Smooth muscle cell (in vitro differentiated cells): Measurements from ENCODE around the gene WDR90. TPM values are rescaled to one million over a fixed set of nuclear protein-coding genes. Genes with fewer than 3 reads are reported as not detected.

ENCODE experiments used
- DNase-seq: peaks from one replicate; lab custom pipeline; 2025; ENCODE audit not compliant: unreplicated experiment; lab: John Stamatoyannopoulos, UW
- H2AFZ ChIP-seq: fragments of 200-600 bp; sonication (generic); 2 replicates; pipeline ENCODE4 v1.6.0; 2016; ENCODE audit warnings: antibody characterized with exemption, low read depth, mild to moderate bottlenecking
- H3F3A ChIP-seq: fragments of 200-600 bp; sonication (generic); 2 replicates; pipeline ENCODE4 v1.6.0; 2017; ENCODE audit warnings: antibody characterized with exemption, low read depth
- H3K27ac ChIP-seq: fragments of 200-600 bp; sonication (generic); 2 replicates; pipeline ENCODE4 v1.5.1; 2016; ENCODE audit warnings: low read depth, mild to moderate bottlenecking
- H3K27me3 ChIP-seq: fragments of 200-600 bp; sonication (generic); 2 replicates; pipeline ENCODE4 v1.6.1; 2016; ENCODE audit warnings: low read depth, mild to moderate bottlenecking
- H3K36me3 ChIP-seq: fragments of 200-600 bp; sonication (generic); 2 replicates; pipeline ENCODE4 v1.5.1; 2016; ENCODE audit warnings: low read depth
- H3K4me1 ChIP-seq: fragments of 200-600 bp; sonication (generic); 2 replicates; pipeline ENCODE4 v1.5.1; 2016; ENCODE audit warnings: low read depth
- H3K4me2 ChIP-seq: fragments of 200-600 bp; sonication (generic); 2 replicates; pipeline ENCODE4 v1.6.0; 2016; ENCODE audit warnings: mild to moderate bottlenecking
- H3K4me3 ChIP-seq: fragments of 200-600 bp; sonication (generic); 2 replicates; pipeline ENCODE4 v1.5.1; 2016; ENCODE audit warnings: mild to moderate bottlenecking
- H3K79me2 ChIP-seq: fragments of 200-600 bp; sonication (generic); 2 replicates; pipeline ENCODE4 v1.6.0; 2016; ENCODE audit warnings: low read depth, mild to moderate bottlenecking
- H3K9ac ChIP-seq: fragments of 200-600 bp; sonication (generic); 2 replicates; pipeline ENCODE4 v1.6.0; 2016; ENCODE audit warnings: low read depth
- H3K9me3 ChIP-seq: fragments of 200-600 bp; sonication (generic); replicated peaks from 2 replicates; pipeline ENCODE4 v1.5.1; 2016; ENCODE audit warnings: low read depth
- H4K20me1 ChIP-seq: fragments of 200-600 bp; sonication (generic); 2 replicates; pipeline ENCODE4 v1.6.0; 2016; ENCODE audit warnings: low read depth
- CTCF ChIP-seq: fragments of 200-600 bp; sonication (generic); IDR thresholded peaks from 2 replicates; pipeline ENCODE4 v1.5.1; 2017; ENCODE audit warnings: borderline replicate concordance, mild to moderate bottlenecking, antibody characterized with exemption; ENCODE audit not compliant: insufficient read depth, poor library complexity, severe bottlenecking
- WGBS: methylation state at CpG from one replicate; pipeline ENCODE4 v1.1.7; 2016; ENCODE audit warnings: low lambda C conversion rate; 5-methylcytosine and 5-hydroxymethylcytosine counted together
- polyA plus RNA-seq: library from polyadenylated mRNA; unstranded; fragments of >200 nt; fragmentation: Nextera tagmentation; extraction: Ambion mirVana; gene quantifications from 2 replicates; pipeline ENCODE4 v1.2.1, GENCODE V29; 2016
- total RNA-seq: library from RNA; depleted of rRNA; stranded (reverse); fragments of >200 nt; gene quantifications from 2 replicates; pipeline ENCODE4 v1.2.3, GENCODE V29; 2014

WDR90 gene
- total and polyA plus RNA-seq, 2 experiments from 2014 or later, result 8.4 to 10.4 TPM

DNA sequence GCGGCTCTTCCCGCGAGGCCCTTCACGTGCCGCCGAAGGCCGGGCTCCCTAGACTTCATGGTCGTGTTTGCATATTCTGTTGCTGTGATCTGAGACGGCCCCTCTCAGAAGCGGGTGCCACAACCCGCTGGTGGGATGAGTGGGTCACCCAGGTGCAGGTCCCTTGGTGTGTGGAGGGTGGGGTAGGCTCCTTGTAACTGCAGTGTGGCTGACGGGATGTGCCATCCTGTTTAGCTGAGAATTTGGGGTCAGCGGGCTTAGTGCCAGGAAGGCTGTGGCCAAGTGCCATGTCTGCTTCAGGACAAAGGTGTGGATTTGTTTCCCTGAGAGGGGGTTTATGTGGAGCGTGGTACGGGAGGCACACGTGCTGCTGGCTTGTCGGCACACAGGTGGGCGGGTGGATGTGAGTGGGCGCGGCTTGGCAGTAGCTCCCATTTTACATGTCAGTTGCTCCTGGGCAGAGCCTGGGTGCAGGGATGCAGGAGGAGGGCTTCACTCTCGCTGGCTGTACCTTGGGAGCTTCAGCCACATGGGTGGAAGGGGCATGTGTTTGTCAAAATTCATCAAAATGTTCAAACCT, 27.5 kb upstream of the WDR90 start:
- Histone ChIP-seq H3K4me3 (no peak overlapping the region), H2AFZ (no peak overlapping the region), H3K36me3 (no peaks in the 10 kb centered on the region), H3K79me2 (no peaks in the 10 kb centered on the region), H4K20me1 (peaks cover 44% of the 10 kb centered on the region), H3F3A (no peaks in the 10 kb centered on the region), H3K27ac (peak overlapping the region; percentile 94), H3K4me2 (peak overlapping the region; percentile 60), H3K9me3 (no peaks in the 10 kb centered on the region), H3K27me3 (no peaks in the 10 kb centered on the region), H3K9ac (no peak overlapping the region), H3K4me1 (peaks cover 6% of the 10 kb centered on the region)
- DNase-seq, result no peak
- no peak for TF ChIP-seq CTCF
- 88% methylated on average over 21 of the region's 21 CpGs for WGBS

GRCh38 chr16:622920-623280, 26.3 kb upstream of the WDR90 start:
- WGBS, result 89% methylated on average over 13 of the region's 17 CpGs
- peak overlapping the region; percentile 94 for H3K27ac ChIP-seq

GRCh38 chr16:624526-625070, 24.6 kb upstream of the WDR90 start:
- Histone ChIP-seq H3K4me3 (no peak overlapping the region), H3K4me2 (no peak overlapping the region), H3K36me3 (no peaks in the 10 kb centered on the region), H3K27ac (peak overlapping the region; percentile 94), H2AFZ (no peak overlapping the region), H3K9me3 (no peaks in the 10 kb centered on the region), H3K9ac (peak overlapping the region; percentile 20), H3F3A (no peaks in the 10 kb centered on the region), H3K79me2 (no peaks in the 10 kb centered on the region), H4K20me1 (peaks cover 20% of the 10 kb centered on the region), H3K27me3 (no peaks in the 10 kb centered on the region), H3K4me1 (peaks cover 14% of the 10 kb centered on the region)
- 79% methylated on average over 10 of the region's 10 CpGs for WGBS
- no peak for TF ChIP-seq CTCF
- DNase-seq, result no peak

More at GRCh38 chr16:622920-623280, 26.3 kb upstream of the WDR90 start:
- H3K4me2 ChIP-seq, result peak overlapping the region; percentile 65
- H3K9me3 ChIP-seq, result no peaks in the 10 kb centered on the region
- H3K4me1 ChIP-seq, result peaks cover 6% of the 10 kb centered on the region
- no peaks in the 10 kb centered on the region for H3K36me3 ChIP-seq
- no peaks in the 10 kb centered on the region for H3F3A ChIP-seq
- H3K9ac ChIP-seq, result peak overlapping the region; percentile 79
- no peaks in the 10 kb centered on the region for H3K27me3 ChIP-seq
- peaks cover 35% of the 10 kb centered on the region for H4K20me1 ChIP-seq
- no peak overlapping the region for H2AFZ ChIP-seq
- H3K4me3 ChIP-seq, result no peak overlapping the region
- H3K79me2 ChIP-seq, result no peaks in the 10 kb centered on the region
- DNase-seq, result no peak
- no peak for TF ChIP-seq CTCF
